ENCODE results near the gene RPS8. TPM values are rescaled to one million over a fixed set of nuclear protein-coding genes. Genes with fewer than 3 reads are reported as not detected.

The RPS8 gene
- total and polyA plus RNA-seq, 2 of the 8 experiments (the other 6 are each of a cell fraction or from before 2014, with no cell fraction given), result 2,261 to 2,407 TPM

DNA sequence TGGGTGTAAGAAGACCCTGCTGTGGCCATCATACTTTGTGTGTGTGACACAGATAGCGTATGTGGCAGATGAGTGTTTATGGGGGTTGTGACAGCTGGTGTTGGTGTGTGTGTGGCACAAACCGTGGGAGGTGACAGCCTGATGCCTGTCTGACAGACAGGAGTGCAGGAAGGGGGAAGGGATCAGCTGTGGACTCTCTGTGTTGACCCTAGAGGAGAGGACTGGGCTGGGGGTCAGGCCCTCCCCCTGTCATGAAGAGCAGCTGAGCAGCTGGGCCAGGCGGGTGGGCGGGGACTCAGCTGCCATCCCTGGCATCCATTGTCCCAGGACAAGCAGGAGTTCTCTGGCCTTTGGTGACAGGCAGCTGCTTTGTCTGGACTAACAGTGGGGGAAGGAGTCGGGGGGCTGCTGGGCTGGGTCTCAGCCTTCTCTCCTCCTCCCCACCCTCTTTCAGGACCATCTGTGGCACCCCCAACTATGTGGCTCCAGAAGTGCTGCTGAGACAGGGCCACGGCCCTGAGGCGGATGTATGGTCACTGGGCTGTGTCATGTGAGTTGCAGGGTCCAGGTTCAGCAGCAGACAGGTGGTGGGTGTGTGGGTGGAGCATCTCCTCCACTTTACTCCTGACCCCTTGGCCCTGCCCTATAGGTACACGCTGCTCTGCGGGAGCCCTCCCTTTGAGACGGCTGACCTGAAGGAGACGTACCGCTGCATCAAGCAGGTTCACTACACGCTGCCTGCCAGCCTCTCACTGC lies 27.1 kb downstream of the RPS8 start (continued):
- TF ChIP-seq POLR2AphosphoS5 (IDR thresholded peaks at IDR 0.05; ENCODE audit: low read depth, low read length) (no peak), TBP (IDR thresholded peaks at IDR 0.05; ENCODE audit: low read depth, low read length) (no peak)
